Lower leg skin (tissue), 4 donors: ENCODE data around the gene USP34. TPM values are rescaled to one million over a fixed set of nuclear protein-coding genes. Genes with fewer than 3 reads are reported as not detected.
"Not testable (repeated sequence)": the region's sequence is repeated elsewhere in the genome, so short reads cannot be mapped to it uniquely, and the experiment has no call there.

Source experiments
- DNase-seq, 2 donors: peaks; one replicate each; pipeline ENCODE4 v3.0.0-alpha.2; 2019; ENCODE audit warnings: low spot score in 2 of 2
- H3K4me3 ChIP-seq: fragments of 200-600 bp; sonication (generic); 2 replicates; pipeline ENCODE4 v1.5.1; 2017; ENCODE audit warnings: mild to moderate bottlenecking, low read depth; ENCODE audit not compliant: poor library complexity, severe bottlenecking
- CTCF ChIP-seq, 3 donors: fragments of 450-650 bp; IDR thresholded peaks; one replicate each; pipeline ENCODE4 v1.5.1; 2016; ENCODE audit warnings: antibody characterized with exemption in 3 of 3, mild to moderate bottlenecking in 3 of 3, moderate library complexity in 2 of 3
- POLR2A ChIP-seq, 2 donors: fragments of 450-650 bp; IDR thresholded peaks; one replicate each; pipeline ENCODE4 v1.6.1; 2016 to 2017; ENCODE audit warnings: antibody characterized with exemption in 2 of 2, mild to moderate bottlenecking in 1 of 2, moderate library complexity in 1 of 2
- WGBS, 2 donors: methylation state at CpG; one replicate each; pipeline ENCODE4 v1.1.5; 2018; 5-methylcytosine and 5-hydroxymethylcytosine counted together
- intact Hi-C: fragments of 100-400 bp; cut with DNase I; formaldehyde crosslinking; loops from one replicate; pipeline ENCODE4 v1.15.0; 2023; ENCODE audit warnings: low total_unique reads
- total RNA-seq, 4 donors: library from RNA; depleted of rRNA; stranded (reverse); fragments of >200 nt; gene quantifications; one replicate each; pipeline ENCODE4 v1.1.0, GENCODE V29; 2016

The USP34 gene
- total RNA-seq, 4 donors from 2014 or later: 84.3 to 181 (median 98.1) TPM

GRCh38 chr2:61463769-61464475, 7.0 kb downstream of the USP34 start:
- TF ChIP-seq CTCF (IDR thresholded peaks at IDR 0.05) (no peak), POLR2A (IDR thresholded peaks at IDR 0.05) (no peak)

GRCh38 chr2:61461404-61461803, 9.5 kb downstream of the USP34 start:
- no peak for TF ChIP-seq POLR2A (IDR thresholded peaks at IDR 0.05)
- no peak for TF ChIP-seq CTCF (IDR thresholded peaks at IDR 0.05)
- intact Hi-C loops: no loop called here
- WGBS, 2 donors: 91 to 98% methylated on average over 2 of the region's 2 CpGs
- DNase-seq: no peak
- H3K4me3 ChIP-seq: no peak overlapping the region

More at GRCh38 chr2:61463769-61464475, 7.0 kb downstream of the USP34 start:
- no peak overlapping the region for H3K4me3 ChIP-seq
- WGBS, 2 donors: 78 to 81% methylated on average over 7 of the region's 7 CpGs
- intact Hi-C loops: no loop called here
- DNase-seq: no peak

- 37 to 49% methylated on average over 4 of the region's 4 CpGs for WGBS, 2 donors
- intact Hi-C loops: no loop called here
- H3K4me3 ChIP-seq: no peak overlapping the region
- DNase-seq: no peak
- TF ChIP-seq POLR2A (IDR thresholded peaks at IDR 0.05): no peak
- TF ChIP-seq CTCF (IDR thresholded peaks at IDR 0.05): no peak
These were observed 10.7 kb downstream of the USP34 start for GRCh38 chr2:61460163-61460562.

GRCh38 chr2:61456746-61457420, 14.0 kb downstream of the USP34 start:
- 91 to 96% methylated on average over 6 of the region's 6 CpGs for WGBS, 2 donors
- DNase-seq: peak in 1 of 2 donors; percentile 49
- TF ChIP-seq CTCF (IDR thresholded peaks at IDR 0.05) (no peak), POLR2A (IDR thresholded peaks at IDR 0.05) (no peak)

GRCh38 chr2:61456070-61456745, 14.7 kb downstream of the USP34 start:
- no peak overlapping the region for H3K4me3 ChIP-seq
- 68 to 73% methylated on average over 5 of the region's 5 CpGs for WGBS, 2 donors
- DNase-seq: no peak
- intact Hi-C loops: no loop called here
- no peak for TF ChIP-seq CTCF (IDR thresholded peaks at IDR 0.05)
- no peak for TF ChIP-seq POLR2A (IDR thresholded peaks at IDR 0.05)

More at GRCh38 chr2:61456746-61457420, 14.0 kb downstream of the USP34 start:
- H3K4me3 ChIP-seq: no peak overlapping the region
- intact Hi-C loops: no loop called here

GRCh38 chr2:61454972-61455371, 15.9 kb downstream of the USP34 start:
- intact Hi-C loops, DNase-seq, H3K4me3 ChIP-seq: not testable (repeated sequence)
- WGBS, 2 donors: 94 to 96% methylated on average over 8 of the region's 8 CpGs
